ENCODE measurements around the gene IDUA.

The IDUA gene

DNA sequence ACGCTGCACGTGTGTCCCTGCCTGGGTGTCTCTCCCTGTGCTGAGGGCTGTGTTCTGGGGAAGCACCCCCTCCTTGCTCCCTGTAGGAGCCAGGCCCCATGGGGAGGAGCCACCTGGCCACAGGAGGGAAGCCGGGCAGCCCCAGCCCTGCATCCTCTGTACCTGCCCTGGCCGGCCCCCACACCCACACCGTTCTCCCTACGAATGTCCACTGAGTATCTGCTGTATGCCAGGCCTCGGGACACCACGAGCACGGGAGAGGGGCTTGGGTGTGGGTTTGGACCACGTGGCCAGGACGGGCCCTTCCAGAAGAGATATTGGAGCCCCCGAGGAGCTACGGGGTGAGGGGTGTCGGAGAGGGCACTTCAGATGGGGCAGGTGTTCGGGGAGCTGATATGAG is 30.9 kb downstream of the IDUA start:
- DNase-seq: no peak

- no peak for DNase-seq
These were observed 31.5 kb downstream of the IDUA start for GRCh38 chr4:1018147-1019020.

GRCh38 chr4:1019320-1019719 is 32.5 kb downstream of the IDUA start:
- no peak for DNase-seq

GRCh38 chr4:1019729-1020470 is 33.1 kb downstream of the IDUA start:
- DNase-seq: no peak

DNA sequence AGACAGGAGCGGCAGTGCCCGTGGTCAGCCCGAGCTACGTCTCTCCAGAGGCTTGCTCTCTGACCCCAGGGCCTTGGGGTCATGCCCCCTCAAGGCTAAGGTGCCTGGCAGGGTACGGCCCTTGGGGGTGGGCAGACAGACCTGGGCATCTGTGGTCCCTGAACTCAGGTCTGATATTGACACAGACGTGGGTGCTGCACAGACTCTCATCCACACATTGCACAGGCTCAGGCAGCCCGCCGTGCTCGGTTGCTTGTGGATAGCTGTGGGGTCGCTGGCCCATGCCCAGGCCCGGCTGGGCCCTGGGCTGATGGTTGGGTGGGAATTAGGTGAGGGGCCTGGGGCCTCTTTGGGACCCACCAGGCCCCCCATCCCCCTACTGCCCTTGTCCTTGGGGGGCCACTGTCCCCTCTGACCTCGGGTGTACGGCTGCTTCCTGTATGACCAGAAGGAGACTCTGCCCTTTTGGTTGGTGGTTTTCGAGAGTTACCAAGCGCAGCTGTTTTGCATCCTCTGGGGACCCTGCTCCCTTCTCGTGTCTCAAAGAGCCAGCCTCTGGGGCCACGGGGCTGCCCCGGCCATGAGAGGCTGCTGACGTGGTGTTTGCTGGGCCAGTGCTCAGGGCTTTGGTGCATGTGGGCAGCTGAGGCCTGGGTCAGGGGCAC is 34.7 kb downstream of the IDUA start:
- no peak for DNase-seq

- DNase-seq: no peak
These were observed 35.4 kb downstream of the IDUA start for GRCh38 chr4:1022051-1022738.

GRCh38 chr4:1022739-1023066 is 35.9 kb downstream of the IDUA start:
- no peak for DNase-seq

DNA sequence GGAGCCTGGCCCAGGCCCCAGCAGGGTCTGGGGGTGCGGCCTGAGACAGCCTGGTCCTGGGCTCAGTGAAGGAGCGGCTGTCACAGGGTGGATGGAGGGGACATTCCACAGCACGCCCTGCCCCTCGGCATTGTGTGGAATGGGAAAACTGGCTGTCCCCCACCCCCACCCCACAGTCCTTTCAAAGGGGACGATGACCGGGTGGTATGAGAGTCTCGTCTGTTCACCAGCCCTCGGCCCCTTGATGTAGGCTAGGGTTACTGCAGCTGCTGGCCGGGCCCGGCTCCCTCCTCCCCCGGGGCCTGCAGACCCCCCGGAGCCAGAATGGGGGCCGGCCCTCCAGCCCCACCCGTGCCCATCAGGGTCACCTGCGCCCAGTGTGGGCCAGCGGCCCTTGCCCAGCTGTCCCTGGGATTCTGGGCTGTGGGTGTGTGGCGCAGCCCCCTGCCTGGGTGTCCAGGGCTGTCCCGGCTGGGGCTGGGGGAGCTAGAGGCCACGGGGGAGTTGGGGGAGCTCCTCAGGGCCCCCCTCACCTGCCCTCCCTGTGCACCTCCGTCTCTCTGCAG is 36.3 kb downstream of the IDUA start:
- DNase-seq: no peak

DNA sequence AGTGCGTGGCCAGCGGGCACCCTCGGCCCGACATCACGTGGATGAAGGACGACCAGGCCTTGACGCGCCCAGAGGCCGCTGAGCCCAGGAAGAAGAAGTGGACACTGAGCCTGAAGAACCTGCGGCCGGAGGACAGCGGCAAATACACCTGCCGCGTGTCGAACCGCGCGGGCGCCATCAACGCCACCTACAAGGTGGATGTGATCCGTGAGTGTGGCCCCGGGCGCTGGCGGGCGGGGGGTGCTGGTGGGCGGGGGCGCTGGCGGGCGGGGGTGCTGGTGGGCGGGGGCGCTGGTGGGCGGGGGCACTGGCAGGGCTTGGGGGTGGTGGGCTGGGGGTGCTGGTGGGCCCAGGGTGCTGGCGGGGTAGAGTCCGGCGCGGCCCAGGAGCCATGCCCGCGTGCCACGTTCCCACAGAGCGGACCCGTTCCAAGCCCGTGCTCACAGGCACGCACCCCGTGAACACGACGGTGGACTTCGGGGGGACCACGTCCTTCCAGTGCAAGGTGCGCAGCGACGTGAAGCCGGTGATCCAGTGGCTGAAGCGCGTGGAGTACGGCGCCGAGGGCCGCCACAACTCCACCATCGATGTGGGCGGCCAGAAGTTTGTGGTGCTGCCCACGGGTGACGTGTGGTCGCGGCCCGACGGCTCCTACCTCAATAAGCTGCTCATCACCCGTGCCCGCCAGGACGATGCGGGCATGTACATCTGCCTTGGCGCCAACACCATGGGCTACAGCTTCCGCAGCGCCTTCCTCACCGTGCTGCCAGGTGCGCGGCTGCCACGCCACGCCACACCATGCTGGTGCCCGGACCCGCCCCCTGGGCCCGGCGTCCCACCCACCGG is 37.3 kb downstream of the IDUA start:
- DNase-seq: no peak

- DNase-seq: no peak
These were observed 38.2 kb downstream of the IDUA start for GRCh38 chr4:1024882-1025545.

DNA sequence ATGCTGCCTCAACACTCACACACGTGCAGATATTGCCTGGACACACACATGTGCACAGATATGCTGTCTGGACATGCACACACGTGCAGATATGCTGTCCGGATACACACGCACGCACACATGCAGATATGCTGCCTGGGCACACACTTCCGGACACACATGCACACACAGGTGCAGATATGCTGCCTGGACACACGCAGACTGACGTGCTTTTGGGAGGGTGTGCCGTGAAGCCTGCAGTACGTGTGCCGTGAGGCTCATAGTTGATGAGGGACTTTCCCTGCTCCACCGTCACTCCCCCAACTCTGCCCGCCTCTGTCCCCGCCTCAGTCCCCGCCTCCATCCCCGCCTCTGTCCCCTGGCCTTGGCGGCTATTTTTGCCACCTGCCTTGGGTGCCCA is 39.3 kb downstream of the IDUA start:
- no peak for DNase-seq

- DNase-seq: no peak
These were observed 40.5 kb downstream of the IDUA start for GRCh38 chr4:1027219-1027914.

DNA sequence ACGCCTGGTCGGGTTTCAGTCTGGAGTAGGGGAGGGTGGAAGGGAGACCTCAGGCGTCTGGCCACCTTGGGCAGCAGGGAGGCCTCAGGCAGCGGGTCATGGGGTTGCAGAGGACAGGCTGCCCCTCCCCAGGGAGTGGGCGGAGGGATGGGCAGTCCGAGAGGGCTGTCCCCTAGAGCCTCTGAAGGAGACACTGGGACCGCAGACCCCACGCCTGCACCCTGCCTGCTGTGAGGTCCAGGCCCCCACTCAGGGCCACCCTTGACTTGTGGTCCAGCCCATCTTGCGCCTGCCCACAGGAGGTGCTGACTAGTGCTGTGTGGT is 41.0 kb downstream of the IDUA start:
- no peak for DNase-seq

DNA sequence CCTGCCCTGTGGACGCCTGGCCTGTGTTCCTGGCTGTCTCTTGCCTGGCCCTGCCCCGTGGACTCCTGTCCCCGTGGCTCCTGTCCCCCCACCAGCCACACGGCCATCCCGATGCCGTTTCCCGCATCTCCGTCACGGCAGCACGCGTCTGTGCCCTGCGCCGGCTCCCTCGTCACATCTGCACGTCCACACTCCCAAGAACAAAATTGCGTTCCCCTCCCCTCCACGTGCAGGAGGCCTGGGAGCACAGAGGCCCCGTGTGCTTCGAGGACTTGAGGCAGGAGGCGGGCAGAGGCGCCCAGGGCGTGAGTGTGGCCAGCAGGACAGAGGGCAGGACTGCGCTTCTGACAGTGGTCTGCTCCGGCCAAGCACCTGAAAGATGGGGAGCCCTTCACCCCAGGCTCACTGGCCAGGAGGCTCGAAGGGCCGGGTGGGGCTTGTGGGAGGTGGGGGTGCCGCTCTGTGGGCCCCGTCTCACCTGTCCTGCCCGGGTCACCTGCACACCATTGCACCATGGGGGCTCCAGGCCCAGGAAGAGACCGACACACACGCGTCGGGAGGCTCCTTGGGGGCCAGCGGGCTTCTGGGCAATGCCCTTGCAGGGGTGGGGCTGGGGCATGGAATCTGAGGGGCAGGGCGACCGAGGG is 41.9 kb downstream of the IDUA start:
- no peak for DNase-seq

DNA sequence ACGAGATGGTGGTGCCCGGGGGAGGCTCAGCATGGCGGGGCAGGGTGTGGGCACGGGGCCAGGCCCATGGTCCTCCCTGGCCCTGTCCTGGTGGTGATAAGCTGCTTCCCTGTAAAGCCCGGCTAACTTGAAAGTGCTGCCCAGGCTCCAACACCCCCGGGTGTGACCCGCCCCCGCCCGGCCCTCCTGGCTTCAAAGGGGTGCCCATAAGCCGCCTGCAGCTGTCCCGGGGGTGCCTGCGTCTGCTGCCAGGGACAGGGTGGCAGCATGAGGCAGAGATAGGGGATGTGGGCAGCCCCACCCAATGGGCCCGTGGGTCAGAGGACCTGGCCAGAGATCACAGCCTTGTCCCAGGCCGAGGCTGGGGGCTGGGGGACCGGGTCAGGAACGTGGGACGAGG is 42.7 kb downstream of the IDUA start:
- no peak for DNase-seq

GRCh38 chr4:1030031-1030430 is 43.2 kb downstream of the IDUA start:
- DNase-seq: no peak

DNA sequence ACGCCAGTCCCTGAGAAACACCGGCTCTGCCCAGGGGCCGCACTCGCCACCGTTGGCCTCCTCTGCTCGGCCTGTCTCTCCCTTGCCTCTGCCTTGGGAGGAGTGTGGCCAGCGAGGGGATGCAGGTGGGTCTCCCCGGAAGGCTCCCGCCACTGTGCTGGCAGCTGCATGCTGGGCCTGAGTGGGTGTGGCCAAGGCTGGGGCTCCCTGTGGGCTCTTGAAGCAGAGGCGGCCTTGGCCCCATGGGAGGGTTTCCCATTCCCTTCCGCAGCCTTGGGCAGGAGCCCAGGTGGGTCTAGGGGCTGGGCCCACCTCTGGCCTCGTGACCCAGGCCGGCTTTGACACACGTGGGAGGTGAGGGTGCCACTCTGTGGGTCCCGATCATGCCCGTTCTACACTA is 43.7 kb downstream of the IDUA start:
- no peak for DNase-seq

DNA sequence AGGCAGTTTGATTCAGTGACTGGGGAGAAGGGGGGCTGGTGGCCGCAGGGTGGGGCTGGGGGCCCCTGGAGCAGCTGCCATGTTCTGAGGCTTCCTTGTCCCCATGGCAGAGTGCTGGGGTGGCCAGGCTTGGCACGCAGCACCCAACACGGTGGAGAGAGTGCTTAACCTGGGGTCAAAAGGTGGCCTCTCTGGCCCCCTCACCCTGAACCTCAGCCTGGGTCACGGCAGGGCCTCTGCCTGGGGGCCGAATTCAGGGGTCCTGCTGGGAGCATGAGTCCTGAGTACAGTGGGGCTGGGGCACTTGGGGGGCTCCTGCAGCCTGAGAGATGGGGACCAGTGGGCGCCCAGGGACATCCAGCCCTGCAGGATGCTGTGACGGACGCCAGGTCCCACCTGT is 44.5 kb downstream of the IDUA start:
- DNase-seq: no peak

GRCh38 chr4:1031956-1032795 is 45.3 kb downstream of the IDUA start:
- DNase-seq: no peak

DNA sequence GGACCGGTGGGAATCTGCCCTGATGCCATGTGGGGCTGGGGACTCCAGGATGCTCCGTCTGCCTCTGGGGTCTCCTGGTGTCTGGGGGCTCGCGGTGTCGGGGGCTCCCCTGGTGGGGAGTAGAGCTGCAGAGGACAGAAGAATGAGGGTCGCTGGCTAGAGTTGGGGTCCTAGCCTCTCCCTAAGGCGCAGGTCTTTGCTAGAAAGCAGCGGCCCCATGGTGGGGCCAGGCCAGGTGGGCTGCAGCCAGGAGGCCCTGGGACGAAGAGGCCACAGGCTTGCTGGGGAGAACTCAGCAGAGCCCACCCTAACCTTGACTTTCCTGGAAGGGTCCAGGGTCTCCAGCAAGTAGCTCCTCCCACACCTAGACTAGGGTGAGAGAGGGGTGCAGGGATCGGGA is 46.0 kb downstream of the IDUA start:
- no peak for DNase-seq
